IPS DF 6.9 (cell line): ENCODE measurements around the gene HERPUD2.

ENCODE experiments used
- DNase-seq: peaks from one replicate; pipeline ENCODE4 v3.0.0-alpha.2; 2013; ENCODE audit warnings: low read depth, low spot score
- H3K27ac ChIP-seq: one replicate; pipeline ENCODE4 v1.5.1; 2013; ENCODE audit warnings: low read length, control low read depth
- H3K27me3 ChIP-seq: 2 replicates; pipeline ENCODE4 v1.6.1; 2013; ENCODE audit warnings: mild to moderate bottlenecking, low read length; ENCODE audit not compliant: control insufficient read depth, insufficient read depth
- H3K36me3 ChIP-seq: 2 replicates; pipeline ENCODE4 v1.6.1; 2013; ENCODE audit warnings: low read length; ENCODE audit not compliant: control insufficient read depth, insufficient read depth
- H3K4me1 ChIP-seq: 2 replicates; pipeline ENCODE4 v1.6.1; 2013; ENCODE audit warnings: low read length; ENCODE audit not compliant: control insufficient read depth, insufficient read depth
- H3K4me3 ChIP-seq: 2 replicates; pipeline ENCODE4 v1.5.1; 2013; ENCODE audit warnings: mild to moderate bottlenecking, low read length
- H3K9me3 ChIP-seq: 2 replicates; pipeline ENCODE4 v1.6.1; 2013; ENCODE audit warnings: low read length, inconsistent platforms; ENCODE audit not compliant: control insufficient read depth, insufficient read depth
- WGBS: extraction: QIAGEN DNeasy Blood & Tissue Kit; methylation state at CpG from one replicate; pipeline ENCODE4 v1.1.7; 2013; ENCODE audit warnings: mixed read lengths, missing lambda C conversion rate; ENCODE audit not compliant: insufficient read length, insufficient coverage; 5-methylcytosine and 5-hydroxymethylcytosine counted together

The HERPUD2 gene

DNA sequence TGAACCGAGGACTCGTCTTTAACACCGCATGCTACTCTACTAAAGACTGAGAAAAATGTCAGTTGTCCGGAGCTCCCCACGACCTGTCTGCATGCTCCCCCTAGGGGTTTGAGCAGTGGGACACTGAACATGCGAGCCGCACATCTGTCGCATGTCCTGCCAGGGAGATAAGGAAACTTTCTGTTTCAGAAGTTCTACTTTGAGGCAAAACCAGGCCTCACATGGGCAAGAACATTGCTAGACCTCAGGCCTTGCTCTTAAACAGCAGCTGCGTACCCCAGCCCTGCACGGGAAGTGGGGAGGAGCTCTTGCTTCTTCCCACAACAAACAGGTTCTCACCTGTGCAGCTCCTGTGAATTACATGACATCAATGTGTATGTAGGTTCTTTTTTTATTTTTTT is 30.3 kb upstream of the HERPUD2 start:
- Histone ChIP-seq H3K36me3 (no peaks in the 10 kb centered on the region), H3K4me3 (no peak overlapping the region), H3K9me3 (no peaks in the 10 kb centered on the region), H3K4me1 (no peaks in the 10 kb centered on the region), H3K27me3 (no peaks in the 10 kb centered on the region), H3K27ac (no peak overlapping the region)
- WGBS: no CpG with 5 or more reads among the region's 10 CpGs
- no peak for DNase-seq

DNA sequence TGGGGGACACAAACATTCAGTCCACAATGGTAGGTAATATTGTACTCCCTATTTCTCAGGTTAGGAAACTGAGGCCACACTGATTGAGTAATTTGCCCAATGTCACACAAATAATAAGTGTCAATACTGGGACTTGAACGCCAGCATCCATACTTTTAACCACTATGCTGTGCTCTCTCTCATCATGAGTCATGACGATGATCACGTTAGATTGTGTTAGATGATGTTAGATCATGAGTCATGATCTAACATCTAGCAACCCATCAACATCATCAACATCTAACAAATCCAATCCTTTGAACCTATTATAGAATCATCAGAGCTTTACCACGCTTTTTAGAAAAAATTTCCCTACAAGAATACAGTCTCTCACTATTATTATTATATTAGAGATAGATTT is 28.1 kb upstream of the HERPUD2 start:
- Histone ChIP-seq H3K36me3 (no peaks in the 10 kb centered on the region), H3K4me1 (no peaks in the 10 kb centered on the region)
- 100% methylated on average over 1 of the region's 4 CpGs for WGBS

DNA sequence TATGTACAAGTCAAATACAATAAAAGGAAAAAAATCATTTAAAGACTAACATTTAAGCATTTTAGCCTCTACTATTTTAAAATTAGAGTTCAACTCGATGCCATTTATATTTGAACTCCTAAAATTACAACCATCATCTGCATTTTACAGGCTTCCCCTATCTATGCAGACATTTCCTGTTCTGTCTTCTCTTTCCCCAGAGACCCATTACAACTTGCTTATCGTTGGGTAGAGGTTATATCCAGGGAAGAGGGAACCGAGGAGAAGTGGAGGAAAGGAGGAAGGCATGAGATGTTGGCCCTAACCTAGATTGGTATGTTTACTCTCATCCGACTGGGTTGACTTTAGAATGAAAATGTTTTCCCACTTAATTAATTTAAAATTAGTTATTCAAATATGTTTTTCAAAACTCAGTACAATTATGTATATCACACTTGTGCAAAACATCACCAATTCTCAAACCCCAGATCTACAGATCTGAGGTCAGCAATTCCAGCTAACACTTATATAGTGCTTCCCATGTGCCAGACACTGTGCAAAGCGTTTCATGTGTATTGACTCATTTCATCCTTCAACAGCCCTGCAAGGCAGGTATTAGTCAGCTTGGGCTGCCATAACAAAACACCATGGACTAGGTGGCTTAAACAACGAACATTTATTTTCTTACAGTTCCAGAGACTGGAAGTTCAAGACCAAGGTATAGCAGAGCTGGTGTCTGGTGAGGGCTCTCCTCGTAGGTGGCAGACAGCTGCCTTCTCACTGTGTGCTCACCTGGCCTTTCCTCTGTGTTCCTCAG is 27.3 kb upstream of the HERPUD2 start:
- peaks cover 1% of the 10 kb centered on the region; the same call in 1 of the 2 replicates for H3K27me3 ChIP-seq
- no CpG with 5 or more reads among the region's 7 CpGs for WGBS
- DNase-seq: no peak
- H3K27ac ChIP-seq: no peak overlapping the region
- H3K36me3 ChIP-seq: no peaks in the 10 kb centered on the region
- H3K4me3 ChIP-seq: no peak overlapping the region
- no peaks in the 10 kb centered on the region for H3K9me3 ChIP-seq
- H3K4me1 ChIP-seq: no peaks in the 10 kb centered on the region

More for the DNA sequence above, 28.1 kb upstream of the HERPUD2 start:
- DNase-seq: no peak
- Histone ChIP-seq H3K4me3 (no peak overlapping the region), H3K27ac (no peak overlapping the region), H3K27me3 (peaks cover 1% of the 10 kb centered on the region; the same call in 1 of the 2 replicates), H3K9me3 (no peaks in the 10 kb centered on the region)

DNA sequence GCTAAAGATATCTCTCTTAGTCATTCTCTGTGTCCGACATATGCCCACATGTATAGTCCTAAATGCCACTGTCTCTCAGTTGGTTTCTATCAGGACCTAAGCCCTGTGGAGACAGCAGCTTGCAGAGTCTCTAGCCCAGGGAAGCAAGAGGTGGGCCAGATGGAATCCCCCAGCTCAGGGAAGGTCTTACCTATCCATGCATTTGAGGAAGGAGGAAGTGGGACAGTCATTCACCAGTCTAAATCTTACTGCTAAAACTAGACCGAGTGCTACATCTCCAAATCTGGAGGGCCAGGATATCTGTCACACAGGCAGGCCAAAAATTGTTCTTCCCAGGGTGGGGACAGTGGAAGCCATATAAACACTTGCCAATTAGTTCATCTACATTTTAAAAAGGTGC is 26.4 kb upstream of the HERPUD2 start:
- WGBS: no CpG with 5 or more reads among the region's 2 CpGs

DNA sequence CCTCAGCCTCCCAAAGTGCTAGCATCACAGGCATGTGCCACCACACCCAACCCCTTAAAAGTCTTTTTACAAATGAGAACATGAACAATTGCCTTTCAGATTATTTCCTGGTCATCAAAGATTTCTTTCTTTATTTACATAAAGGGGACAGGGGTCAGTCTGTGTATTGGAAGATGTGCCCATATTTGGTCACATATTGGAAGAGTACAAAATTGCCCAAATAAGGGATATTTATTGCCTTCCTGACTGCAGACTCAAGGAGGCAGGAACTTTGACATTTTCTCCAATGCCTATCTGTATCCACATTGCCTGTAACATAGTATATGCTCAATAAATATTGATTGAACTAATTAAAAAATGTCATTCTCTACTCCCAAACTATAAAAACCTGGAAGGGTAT is 25.9 kb upstream of the HERPUD2 start:
- H3K27me3 ChIP-seq: peaks cover 1% of the 10 kb centered on the region; the same call in 1 of the 2 replicates
- no peak overlapping the region for H3K27ac ChIP-seq
- H3K4me3 ChIP-seq: no peak overlapping the region
- no peak for DNase-seq
- no peaks in the 10 kb centered on the region for H3K36me3 ChIP-seq
- H3K9me3 ChIP-seq: no peaks in the 10 kb centered on the region
- H3K4me1 ChIP-seq: no peaks in the 10 kb centered on the region

More for the DNA sequence above, 26.4 kb upstream of the HERPUD2 start:
- Histone ChIP-seq H3K27me3 (peaks cover 1% of the 10 kb centered on the region; the same call in 1 of the 2 replicates), H3K36me3 (no peaks in the 10 kb centered on the region), H3K27ac (no peak overlapping the region), H3K4me1 (no peaks in the 10 kb centered on the region), H3K9me3 (no peaks in the 10 kb centered on the region), H3K4me3 (no peak overlapping the region)
- no peak for DNase-seq

DNA sequence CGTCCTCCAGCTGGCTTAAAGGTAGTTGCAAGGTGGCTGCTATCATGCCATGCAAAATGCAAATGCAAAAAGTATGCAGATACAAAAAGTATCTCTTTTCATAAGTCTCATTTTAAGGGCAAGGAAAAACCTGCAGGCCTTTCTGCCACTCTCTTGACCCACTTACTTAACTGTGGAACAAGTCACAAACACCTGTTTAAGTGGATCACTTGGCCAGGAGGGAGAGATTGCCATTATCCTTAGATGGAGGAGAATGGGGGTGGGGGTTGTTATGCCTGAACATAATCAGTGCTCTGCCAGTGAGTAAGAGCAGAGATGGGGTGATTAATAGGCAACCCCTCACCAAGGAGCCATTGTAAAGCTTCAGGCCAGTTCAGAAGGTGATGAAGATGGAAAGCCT is 25.1 kb upstream of the HERPUD2 start:
- Histone ChIP-seq H3K36me3 (no peaks in the 10 kb centered on the region), H3K9me3 (no peaks in the 10 kb centered on the region), H3K4me1 (no peaks in the 10 kb centered on the region), H3K27me3 (peaks cover 1% of the 10 kb centered on the region; the same call in 1 of the 2 replicates), H3K4me3 (no peak overlapping the region), H3K27ac (no peak overlapping the region)
- DNase-seq: no peak
- WGBS: no CpG with 5 or more reads among the region's 1 CpG

DNA sequence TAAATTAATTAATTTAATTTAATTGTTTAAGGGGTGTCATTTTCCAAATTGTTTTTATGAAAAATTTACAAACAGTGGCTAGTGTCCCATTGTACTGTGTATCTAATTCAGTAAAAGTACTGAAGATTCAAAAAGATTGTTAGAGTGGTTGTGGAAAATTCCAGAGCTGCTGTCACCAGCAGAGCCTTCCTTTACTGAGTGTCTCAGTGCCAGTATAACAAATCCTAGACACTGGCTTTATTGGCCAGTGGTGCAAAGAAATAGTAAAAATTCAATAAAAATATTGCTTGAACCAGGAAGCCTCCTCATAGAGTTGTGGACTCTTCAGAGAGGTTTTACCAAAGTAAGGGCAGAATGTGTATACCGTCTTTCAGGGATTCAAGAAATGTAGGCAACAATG is 23.1 kb upstream of the HERPUD2 start:
- Histone ChIP-seq H3K4me3 (no peak overlapping the region), H3K4me1 (no peaks in the 10 kb centered on the region), H3K9me3 (no peaks in the 10 kb centered on the region), H3K27ac (no peak overlapping the region), H3K36me3 (no peaks in the 10 kb centered on the region), H3K27me3 (peaks cover 1% of the 10 kb centered on the region; the same call in 1 of the 2 replicates)
- no peak for DNase-seq
- no CpG with 5 or more reads among the region's 1 CpG for WGBS

DNA sequence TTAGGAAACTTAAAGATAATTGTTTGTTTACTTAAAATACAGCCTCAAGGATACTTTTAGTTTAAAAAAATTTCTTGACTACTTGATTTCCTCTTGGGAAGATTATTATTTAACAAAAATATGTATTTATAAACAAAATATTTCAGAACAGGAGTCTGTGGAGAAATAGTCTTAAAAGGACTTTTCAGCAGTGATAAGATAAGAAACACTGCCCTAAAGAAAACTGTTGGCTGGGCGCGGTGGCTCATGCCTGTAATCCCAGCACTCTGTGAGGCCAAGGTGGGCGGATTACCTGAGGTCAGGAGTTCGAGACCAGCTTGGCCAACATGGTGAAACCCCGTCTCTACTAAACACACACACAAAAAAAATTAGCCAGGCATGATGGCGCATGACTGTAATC is 22.6 kb upstream of the HERPUD2 start:
- no CpG with 5 or more reads among the region's 6 CpGs for WGBS
- H3K4me1 ChIP-seq: no peaks in the 10 kb centered on the region
- H3K9me3 ChIP-seq: no peaks in the 10 kb centered on the region
- no peak overlapping the region for H3K27ac ChIP-seq
- no peak overlapping the region for H3K4me3 ChIP-seq
- no peaks in the 10 kb centered on the region for H3K36me3 ChIP-seq
- peaks cover 1% of the 10 kb centered on the region; the same call in 1 of the 2 replicates for H3K27me3 ChIP-seq
- DNase-seq: no peak

DNA sequence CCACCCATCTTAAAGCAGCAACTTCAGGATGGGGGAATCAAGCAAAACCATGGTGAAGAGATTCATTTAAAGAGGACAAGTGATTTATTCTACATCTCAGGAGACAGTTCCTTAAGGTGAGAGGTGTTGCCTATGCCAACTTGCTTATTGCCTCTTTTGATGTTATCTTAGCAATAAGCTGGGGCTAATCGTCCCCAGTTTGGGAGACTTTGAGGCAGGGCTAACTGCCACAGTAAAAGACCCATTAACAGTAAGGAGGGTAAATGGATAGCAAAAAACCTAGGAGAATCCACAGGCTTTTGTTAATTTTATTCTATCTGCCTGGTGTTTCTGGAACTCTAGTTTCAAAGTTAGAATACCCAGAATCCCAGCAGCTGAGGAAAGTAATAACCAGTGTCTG is 22.1 kb upstream of the HERPUD2 start:
- no peaks in the 10 kb centered on the region for H3K36me3 ChIP-seq
- no CpG with 5 or more reads among the region's 1 CpG for WGBS
- H3K9me3 ChIP-seq: no peaks in the 10 kb centered on the region
- H3K27me3 ChIP-seq: peaks cover 1% of the 10 kb centered on the region; the same call in 1 of the 2 replicates
- no peak for DNase-seq
- H3K27ac ChIP-seq: no peak overlapping the region
- H3K4me1 ChIP-seq: no peaks in the 10 kb centered on the region
- H3K4me3 ChIP-seq: no peak overlapping the region

DNA sequence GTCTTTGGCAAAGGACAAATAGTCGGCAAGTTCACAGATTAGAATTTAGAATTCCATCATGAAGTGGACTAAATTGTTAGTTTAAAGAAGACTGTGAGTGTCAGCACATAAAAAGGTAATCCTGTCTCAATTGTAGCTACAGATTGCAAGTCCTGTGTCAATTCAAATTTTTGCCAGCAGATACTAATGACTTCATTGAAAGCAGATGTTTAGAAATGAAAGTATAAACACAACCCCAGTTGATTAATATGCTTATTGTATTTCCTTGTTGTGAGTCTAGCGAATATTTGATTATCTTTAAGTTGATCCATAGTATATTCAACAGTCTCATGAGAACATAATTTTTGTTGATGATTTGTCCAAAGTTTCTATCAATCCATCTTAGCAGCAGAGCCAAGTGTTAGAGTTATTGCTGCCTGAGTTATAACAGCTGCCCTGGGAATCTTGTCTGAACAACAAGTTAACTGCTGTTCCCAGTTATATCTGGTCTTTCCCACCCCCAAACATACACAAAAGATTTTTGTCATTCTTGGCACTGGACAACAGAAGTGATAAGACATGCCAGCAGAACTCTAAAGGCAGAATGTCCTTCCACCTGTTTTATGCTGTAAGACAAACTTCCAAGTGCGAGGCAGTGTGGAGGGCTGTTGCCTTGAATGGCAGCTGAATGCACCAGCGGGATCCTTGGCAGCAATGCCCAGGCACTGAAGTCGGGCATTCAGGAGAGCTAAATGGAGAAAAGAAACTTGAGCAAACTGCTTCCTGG is 21.3 kb upstream of the HERPUD2 start:
- WGBS: no CpG with 5 or more reads among the region's 5 CpGs
- no peak for DNase-seq
- H3K27ac ChIP-seq: no peak overlapping the region
- H3K4me3 ChIP-seq: no peak overlapping the region
- H3K27me3 ChIP-seq: peaks cover 1% of the 10 kb centered on the region; the same call in 1 of the 2 replicates
- no peaks in the 10 kb centered on the region for H3K36me3 ChIP-seq
- no peaks in the 10 kb centered on the region for H3K9me3 ChIP-seq
- no peaks in the 10 kb centered on the region for H3K4me1 ChIP-seq
